ENCODE measurements around the gene IQSEC1.

IQSEC1 gene

DNA sequence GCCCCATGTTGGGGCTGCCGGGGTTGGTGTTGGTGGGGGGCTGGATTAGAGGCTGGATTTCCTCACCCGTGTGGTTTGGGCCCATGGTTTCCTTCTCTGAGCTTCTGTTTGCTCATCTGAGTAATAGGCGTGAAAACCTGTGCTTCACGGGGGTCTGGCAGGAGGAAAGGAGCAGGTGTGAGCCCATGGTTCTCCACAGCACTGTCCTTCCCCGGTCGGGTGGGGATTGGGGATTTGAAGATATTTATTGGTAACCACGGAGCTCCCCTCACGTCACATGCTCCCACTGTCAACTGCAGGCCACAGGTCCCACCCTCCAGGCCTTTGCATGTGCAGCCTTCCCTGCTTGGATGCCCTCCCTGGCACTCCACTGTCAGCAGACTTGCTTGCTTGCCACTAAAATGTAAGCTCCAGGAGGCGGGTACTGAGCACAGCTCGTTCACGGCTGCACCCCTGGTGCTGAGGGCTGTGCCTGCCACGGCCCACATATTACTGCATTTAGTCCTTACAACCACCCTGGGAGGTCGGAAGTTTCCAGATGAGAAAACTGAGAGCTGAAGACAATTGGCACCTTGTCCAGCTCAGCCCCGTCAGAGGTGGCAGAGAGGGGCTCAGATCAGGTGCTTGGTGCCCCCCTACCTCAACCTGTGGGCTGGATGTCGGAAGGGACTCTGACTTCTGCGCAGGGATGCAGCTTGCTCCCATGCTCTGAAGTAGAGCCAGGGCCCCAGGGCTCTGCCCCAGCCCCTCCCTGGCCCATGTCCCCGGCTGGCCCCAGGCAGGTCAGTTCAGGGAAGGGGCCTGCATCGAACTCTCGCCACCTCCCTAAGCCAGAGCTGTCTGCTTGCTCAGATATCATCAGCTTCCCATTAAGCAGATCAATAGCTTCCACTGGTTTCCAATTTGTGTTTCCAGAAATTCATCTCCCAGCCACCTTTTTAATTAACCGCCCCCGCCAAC, 29.4 kb upstream of the IQSEC1 start:
- no peak overlapping the region for H3K4me3 ChIP-seq (ENCODE audit: low read depth, low read length)
- DNase-seq (ENCODE audit: low read depth, low spot score): no peak
- in situ Hi-C loops (cut with HindIII; ENCODE audit: low sequenced_read_pairs): no loop called here
- TF ChIP-seq, protein P1, sequence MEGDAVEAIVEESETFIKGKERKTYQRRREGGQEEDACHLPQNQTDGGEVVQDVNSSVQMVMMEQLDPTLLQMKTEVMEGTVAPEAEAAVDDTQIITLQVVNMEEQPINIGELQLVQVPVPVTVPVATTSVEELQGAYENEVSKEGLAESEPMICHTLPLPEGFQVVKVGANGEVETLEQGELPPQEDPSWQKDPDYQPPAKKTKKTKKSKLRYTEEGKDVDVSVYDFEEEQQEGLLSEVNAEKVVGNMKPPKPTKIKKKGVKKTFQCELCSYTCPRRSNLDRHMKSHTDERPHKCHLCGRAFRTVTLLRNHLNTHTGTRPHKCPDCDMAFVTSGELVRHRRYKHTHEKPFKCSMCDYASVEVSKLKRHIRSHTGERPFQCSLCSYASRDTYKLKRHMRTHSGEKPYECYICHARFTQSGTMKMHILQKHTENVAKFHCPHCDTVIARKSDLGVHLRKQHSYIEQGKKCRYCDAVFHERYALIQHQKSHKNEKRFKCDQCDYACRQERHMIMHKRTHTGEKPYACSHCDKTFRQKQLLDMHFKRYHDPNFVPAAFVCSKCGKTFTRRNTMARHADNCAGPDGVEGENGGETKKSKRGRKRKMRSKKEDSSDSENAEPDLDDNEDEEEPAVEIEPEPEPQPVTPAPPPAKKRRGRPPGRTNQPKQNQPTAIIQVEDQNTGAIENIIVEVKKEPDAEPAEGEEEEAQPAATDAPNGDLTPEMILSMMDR (IDR thresholded peaks at IDR 0.05; ENCODE audit: low read depth, low read length): no peak

DNA sequence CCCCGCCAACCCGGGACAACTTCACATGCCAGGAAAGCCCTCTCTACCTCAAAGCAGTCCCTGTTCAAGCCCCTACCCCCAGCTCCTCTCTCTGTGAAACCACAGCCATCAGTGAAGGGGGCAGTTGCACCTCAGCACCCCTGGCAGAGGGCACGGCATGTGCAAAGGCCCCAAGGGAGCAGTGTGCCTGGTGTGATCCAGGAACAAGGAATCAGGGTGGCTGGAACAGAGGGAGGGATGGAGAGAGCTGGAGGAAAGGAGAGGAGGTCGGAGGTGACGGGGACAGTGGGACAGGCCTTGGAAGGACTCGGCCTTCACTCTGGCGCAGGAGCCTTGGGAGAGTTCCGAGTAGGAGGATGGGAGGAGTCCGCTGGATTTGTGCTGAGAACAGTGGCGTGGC, 26.5 kb upstream of the IQSEC1 start:
- in situ Hi-C loops (cut with HindIII; ENCODE audit: low sequenced_read_pairs): no loop called here
- H3K4me3 ChIP-seq (ENCODE audit: low read depth, low read length): no peak overlapping the region
- TF ChIP-seq, protein P1 (IDR thresholded peaks at IDR 0.05; ENCODE audit: low read depth, low read length): no peak
- DNase-seq (ENCODE audit: low read depth, low spot score): no peak

DNA sequence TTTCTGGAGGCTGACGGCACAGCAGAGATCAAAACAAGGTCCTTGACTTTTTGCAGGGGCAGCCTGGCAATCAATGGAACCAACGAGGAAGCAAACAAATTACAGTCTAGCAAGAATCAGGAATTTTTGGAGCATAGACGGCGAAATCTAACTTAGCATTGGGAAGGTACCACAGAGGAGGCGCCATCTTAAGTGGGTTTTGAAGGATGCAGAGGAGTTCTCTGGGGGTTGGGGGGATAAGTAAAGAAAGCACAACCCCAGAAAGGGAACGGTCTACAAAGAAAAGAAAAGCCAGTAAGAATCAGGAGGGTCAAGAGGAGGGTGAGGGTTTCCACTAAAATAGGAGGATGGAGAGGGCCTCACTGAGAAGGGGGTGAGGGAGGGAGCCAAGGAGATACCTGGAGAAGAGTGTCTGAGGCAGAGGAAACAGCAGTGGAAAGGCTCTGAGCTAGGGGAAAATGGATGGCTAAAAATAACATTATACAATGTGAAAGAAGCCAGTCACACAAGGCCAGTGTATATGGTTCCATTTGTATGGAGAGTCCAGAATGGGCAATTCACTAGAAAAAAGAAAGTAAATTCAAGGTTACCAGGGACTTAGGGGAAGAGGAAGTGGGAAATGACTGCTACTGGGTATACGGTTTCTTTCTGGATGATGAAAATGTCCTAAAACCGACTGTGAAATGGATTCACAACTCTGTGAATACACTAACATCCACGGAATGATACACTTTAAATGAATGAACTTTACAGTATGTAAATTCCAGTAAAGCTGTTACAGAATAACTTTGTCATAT, 25.2 kb upstream of the IQSEC1 start:
- DNase-seq (ENCODE audit: low read depth, low spot score): no peak
- no peak overlapping the region for H3K4me3 ChIP-seq (ENCODE audit: low read depth, low read length)
- TF ChIP-seq, protein P1 (IDR thresholded peaks at IDR 0.05; ENCODE audit: low read depth, low read length): no peak
- in situ Hi-C loops (cut with HindIII; ENCODE audit: low sequenced_read_pairs): no loop called here

DNA sequence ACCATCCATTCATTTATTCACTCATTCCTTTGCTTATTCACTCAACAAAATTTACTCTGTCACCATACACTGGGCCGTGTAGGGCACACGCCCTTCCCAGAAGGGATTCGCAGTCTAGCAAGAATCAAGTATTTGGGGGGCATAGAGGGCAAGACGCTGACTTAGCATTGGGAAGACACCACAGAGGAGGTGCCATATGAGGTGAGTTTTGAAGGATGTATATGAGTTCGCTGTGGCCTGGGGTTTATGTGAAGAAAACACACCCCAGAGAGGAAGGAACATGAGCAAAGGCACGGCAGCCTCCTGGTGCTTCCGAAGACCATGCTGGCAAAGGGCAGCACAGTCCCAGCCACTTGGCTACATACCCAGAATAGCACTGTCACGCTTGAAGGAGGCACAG, 23.1 kb upstream of the IQSEC1 start:
- TF ChIP-seq, protein P1 (IDR thresholded peaks at IDR 0.05; ENCODE audit: low read depth, low read length): no peak
- H3K4me3 ChIP-seq (ENCODE audit: low read depth, low read length): no peak overlapping the region
- in situ Hi-C loops (cut with HindIII; ENCODE audit: low sequenced_read_pairs): no loop called here
- DNase-seq (ENCODE audit: low read depth, low spot score): no peak

DNA sequence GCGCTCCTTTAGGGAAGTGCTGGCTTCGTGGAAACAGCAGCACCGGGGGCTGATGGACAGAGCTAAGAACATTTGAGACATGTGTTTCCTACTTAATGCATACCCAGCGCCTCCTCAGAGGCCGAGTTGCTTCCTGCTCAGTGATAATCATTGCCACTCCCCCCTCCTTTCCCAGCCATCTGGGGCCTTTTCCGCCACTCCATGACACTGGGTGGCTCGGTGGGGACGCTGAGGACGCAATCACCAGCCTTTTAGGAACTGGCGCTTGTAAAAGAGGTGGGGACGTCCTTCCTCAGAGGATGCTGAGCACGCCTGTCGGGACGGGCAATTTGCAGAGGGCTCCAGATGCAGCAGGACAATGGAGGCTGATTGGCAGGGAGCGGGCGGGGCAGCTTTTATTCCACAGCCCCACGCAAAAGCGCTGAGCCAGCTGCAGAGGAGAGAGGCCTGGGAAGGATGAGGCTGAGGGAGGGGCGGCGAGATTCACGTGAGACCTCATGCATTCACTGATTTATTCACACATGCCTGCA, 22.2 kb upstream of the IQSEC1 start:
- DNase-seq (ENCODE audit: low read depth, low spot score): no peak
- in situ Hi-C loops (cut with HindIII; ENCODE audit: low sequenced_read_pairs): no loop called here
- TF ChIP-seq, protein P1 (IDR thresholded peaks at IDR 0.05; ENCODE audit: low read depth, low read length): no peak
- H3K4me3 ChIP-seq (ENCODE audit: low read depth, low read length): no peak overlapping the region

DNA sequence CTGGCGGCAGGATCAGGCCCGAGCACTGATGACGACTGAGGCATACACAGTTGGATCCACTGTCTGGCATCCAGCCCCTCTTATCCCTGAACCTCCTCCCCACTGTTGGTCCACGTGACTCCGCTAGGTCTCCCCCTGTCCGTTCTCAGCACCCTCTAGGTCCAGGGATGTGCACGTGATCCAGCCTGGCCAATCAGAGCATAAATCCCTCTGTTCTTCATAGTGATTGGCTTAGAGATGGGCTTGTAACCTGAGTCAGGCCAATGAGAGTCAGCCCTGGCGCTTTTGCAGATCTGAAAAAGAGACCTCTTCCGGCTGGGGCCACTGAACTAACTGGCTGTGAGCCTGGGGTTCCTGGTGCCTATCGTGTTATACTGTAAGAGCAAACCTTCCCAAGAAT, 20.5 kb upstream of the IQSEC1 start:
- TF ChIP-seq, protein P1 (IDR thresholded peaks at IDR 0.05; ENCODE audit: low read depth, low read length): no peak
- DNase-seq (ENCODE audit: low read depth, low spot score): no peak
- H3K4me3 ChIP-seq (ENCODE audit: low read depth, low read length): no peak overlapping the region
- in situ Hi-C loops (cut with HindIII; ENCODE audit: low sequenced_read_pairs): no loop called here

Data from astrocyte of the spinal cord (primary cell).